Measurements from ENCODE around the gene HSP90AA1. TPM values are rescaled to one million over a fixed set of nuclear protein-coding genes. Genes with fewer than 3 reads are reported as not detected.

Gene HSP90AA1
- total and polyA plus RNA-seq, 2 experiments from 2014 or later = 1,401 to 2,107 TPM

- H3K79me2 ChIP-seq (replicated peaks; ENCODE audit: insufficient read depth) = no peaks in the 10 kb centered on the region
- H3K9me2 ChIP-seq (ENCODE audit: insufficient read depth) = no peaks in the 10 kb centered on the region
- peaks cover 10% of the 10 kb centered on the region for H4K20me1 ChIP-seq (replicated peaks; ENCODE audit: insufficient read depth)
- DNase-seq (ENCODE audit: low spot score) (no peak), ATAC-seq (no peak)
- H3K36me3 ChIP-seq (ENCODE audit: insufficient read depth) = peaks cover 40% of the 10 kb centered on the region
- Mint-ChIP-seq H3K27ac (no peak overlapping the region), H3K27me3 (ENCODE audit: insufficient read depth, low read depth, poor library complexity) (peaks cover 11% of the 10 kb centered on the region), H3K36me3 (ENCODE audit: low read depth) (peaks cover 81% of the 10 kb centered on the region), H3K4me1 (peaks cover 2% of the 10 kb centered on the region; the same call in 1 of the 3 replicates), H3K4me3 (no peak overlapping the region), H3K9me3 (no peaks in the 10 kb centered on the region; the same call in 2 of the 3 replicates)
- H3F3A ChIP-seq (replicated peaks; ENCODE audit: low read depth) = 0 out of 2 replicates have a peak, but pooled peaks cover 11% of the 10 kb centered on the region
- no peak overlapping the region for H3K4me2 ChIP-seq
- no peaks in the 10 kb centered on the region for H3K27me3 ChIP-seq (ENCODE audit: insufficient read depth)
- TF ChIP-seq POLR2AphosphoS5 (IDR thresholded peaks at IDR 0.05; ENCODE audit: low read depth) = no peak
- no peak for TF ChIP-seq JUNB (IDR thresholded peaks at IDR 0.05; ENCODE audit: unreplicated experiment)
- TF ChIP-seq, protein P1, sequence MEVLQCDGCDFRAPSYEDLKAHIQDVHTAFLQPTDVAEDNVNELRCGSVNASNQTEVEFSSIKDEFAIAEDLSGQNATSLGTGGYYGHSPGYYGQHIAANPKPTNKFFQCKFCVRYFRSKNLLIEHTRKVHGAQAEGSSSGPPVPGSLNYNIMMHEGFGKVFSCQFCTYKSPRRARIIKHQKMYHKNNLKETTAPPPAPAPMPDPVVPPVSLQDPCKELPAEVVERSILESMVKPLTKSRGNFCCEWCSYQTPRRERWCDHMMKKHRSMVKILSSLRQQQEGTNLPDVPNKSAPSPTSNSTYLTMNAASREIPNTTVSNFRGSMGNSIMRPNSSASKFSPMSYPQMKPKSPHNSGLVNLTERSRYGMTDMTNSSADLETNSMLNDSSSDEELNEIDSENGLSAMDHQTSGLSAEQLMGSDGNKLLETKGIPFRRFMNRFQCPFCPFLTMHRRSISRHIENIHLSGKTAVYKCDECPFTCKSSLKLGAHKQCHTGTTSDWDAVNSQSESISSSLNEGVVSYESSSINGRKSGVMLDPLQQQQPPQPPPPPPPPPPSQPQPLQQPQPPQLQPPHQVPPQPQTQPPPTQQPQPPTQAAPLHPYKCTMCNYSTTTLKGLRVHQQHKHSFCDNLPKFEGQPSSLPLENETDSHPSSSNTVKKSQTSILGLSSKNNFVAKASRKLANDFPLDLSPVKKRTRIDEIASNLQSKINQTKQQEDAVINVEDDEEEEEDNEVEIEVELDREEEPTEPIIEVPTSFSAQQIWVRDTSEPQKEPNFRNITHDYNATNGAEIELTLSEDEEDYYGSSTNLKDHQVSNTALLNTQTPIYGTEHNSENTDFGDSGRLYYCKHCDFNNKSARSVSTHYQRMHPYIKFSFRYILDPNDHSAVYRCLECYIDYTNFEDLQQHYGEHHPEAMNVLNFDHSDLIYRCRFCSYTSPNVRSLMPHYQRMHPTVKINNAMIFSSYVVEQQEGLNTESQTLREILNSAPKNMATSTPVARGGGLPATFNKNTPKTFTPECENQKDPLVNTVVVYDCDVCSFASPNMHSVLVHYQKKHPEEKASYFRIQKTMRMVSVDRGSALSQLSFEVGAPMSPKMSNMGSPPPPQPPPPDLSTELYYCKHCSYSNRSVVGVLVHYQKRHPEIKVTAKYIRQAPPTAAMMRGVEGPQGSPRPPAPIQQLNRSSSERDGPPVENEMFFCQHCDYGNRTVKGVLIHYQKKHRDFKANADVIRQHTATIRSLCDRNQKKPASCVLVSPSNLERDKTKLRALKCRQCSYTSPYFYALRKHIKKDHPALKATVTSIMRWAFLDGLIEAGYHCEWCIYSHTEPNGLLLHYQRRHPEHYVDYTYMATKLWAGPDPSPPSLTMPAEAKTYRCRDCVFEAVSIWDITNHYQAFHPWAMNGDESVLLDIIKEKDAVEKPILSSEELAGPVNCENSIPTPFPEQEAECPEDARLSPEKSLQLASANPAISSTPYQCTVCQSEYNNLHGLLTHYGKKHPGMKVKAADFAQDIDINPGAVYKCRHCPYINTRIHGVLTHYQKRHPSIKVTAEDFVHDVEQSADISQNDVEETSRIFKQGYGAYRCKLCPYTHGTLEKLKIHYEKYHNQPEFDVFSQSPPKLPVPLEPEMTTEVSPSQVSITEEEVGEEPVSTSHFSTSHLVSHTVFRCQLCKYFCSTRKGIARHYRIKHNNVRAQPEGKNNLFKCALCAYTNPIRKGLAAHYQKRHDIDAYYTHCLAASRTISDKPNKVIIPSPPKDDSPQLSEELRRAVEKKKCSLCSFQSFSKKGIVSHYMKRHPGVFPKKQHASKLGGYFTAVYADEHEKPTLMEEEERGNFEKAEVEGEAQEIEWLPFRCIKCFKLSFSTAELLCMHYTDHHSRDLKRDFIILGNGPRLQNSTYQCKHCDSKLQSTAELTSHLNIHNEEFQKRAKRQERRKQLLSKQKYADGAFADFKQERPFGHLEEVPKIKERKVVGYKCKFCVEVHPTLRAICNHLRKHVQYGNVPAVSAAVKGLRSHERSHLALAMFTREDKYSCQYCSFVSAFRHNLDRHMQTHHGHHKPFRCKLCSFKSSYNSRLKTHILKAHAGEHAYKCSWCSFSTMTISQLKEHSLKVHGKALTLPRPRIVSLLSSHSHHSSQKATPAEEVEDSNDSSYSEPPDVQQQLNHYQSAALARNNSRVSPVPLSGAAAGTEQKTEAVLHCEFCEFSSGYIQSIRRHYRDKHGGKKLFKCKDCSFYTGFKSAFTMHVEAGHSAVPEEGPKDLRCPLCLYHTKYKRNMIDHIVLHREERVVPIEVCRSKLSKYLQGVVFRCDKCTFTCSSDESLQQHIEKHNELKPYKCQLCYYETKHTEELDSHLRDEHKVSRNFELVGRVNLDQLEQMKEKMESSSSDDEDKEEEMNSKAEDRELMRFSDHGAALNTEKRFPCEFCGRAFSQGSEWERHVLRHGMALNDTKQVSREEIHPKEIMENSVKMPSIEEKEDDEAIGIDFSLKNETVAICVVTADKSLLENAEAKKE (CRISPR knock-in tag; IDR thresholded peaks at IDR 0.05) = no peak
- TF ChIP-seq, protein P2, sequence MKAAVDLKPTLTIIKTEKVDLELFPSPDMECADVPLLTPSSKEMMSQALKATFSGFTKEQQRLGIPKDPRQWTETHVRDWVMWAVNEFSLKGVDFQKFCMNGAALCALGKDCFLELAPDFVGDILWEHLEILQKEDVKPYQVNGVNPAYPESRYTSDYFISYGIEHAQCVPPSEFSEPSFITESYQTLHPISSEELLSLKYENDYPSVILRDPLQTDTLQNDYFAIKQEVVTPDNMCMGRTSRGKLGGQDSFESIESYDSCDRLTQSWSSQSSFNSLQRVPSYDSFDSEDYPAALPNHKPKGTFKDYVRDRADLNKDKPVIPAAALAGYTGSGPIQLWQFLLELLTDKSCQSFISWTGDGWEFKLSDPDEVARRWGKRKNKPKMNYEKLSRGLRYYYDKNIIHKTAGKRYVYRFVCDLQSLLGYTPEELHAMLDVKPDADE (IDR thresholded peaks at IDR 0.05) = no peak
- TF ChIP-seq STAT1 (IDR thresholded peaks at IDR 0.05; ENCODE audit: unreplicated experiment) = no peak
- TF ChIP-seq EZH2phosphoT487 (IDR thresholded peaks at IDR 0.05; ENCODE audit: unreplicated experiment) = no peak
- TF ChIP-seq ZNF331 (CRISPR knock-in tag; IDR thresholded peaks at IDR 0.05; ENCODE audit: low read depth) = no peak
- no peak for TF ChIP-seq CREB1 (CRISPR knock-in tag; IDR thresholded peaks at IDR 0.05; ENCODE audit: low read depth)
- TF ChIP-seq EZH2 (IDR thresholded peaks at IDR 0.05; ENCODE audit: low read depth, unreplicated experiment) = no peak
- TF ChIP-seq, protein P3, sequence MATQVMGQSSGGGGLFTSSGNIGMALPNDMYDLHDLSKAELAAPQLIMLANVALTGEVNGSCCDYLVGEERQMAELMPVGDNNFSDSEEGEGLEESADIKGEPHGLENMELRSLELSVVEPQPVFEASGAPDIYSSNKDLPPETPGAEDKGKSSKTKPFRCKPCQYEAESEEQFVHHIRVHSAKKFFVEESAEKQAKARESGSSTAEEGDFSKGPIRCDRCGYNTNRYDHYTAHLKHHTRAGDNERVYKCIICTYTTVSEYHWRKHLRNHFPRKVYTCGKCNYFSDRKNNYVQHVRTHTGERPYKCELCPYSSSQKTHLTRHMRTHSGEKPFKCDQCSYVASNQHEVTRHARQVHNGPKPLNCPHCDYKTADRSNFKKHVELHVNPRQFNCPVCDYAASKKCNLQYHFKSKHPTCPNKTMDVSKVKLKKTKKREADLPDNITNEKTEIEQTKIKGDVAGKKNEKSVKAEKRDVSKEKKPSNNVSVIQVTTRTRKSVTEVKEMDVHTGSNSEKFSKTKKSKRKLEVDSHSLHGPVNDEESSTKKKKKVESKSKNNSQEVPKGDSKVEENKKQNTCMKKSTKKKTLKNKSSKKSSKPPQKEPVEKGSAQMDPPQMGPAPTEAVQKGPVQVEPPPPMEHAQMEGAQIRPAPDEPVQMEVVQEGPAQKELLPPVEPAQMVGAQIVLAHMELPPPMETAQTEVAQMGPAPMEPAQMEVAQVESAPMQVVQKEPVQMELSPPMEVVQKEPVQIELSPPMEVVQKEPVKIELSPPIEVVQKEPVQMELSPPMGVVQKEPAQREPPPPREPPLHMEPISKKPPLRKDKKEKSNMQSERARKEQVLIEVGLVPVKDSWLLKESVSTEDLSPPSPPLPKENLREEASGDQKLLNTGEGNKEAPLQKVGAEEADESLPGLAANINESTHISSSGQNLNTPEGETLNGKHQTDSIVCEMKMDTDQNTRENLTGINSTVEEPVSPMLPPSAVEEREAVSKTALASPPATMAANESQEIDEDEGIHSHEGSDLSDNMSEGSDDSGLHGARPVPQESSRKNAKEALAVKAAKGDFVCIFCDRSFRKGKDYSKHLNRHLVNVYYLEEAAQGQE (IDR thresholded peaks at IDR 0.05; ENCODE audit: unreplicated experiment) = no peak
- no peak for TF ChIP-seq NANOG (IDR thresholded peaks at IDR 0.05; ENCODE audit: borderline replicate concordance)
- no peak for TF ChIP-seq ZNF114 (CRISPR knock-in tag; IDR thresholded peaks at IDR 0.05)
- TF ChIP-seq, protein P4, sequence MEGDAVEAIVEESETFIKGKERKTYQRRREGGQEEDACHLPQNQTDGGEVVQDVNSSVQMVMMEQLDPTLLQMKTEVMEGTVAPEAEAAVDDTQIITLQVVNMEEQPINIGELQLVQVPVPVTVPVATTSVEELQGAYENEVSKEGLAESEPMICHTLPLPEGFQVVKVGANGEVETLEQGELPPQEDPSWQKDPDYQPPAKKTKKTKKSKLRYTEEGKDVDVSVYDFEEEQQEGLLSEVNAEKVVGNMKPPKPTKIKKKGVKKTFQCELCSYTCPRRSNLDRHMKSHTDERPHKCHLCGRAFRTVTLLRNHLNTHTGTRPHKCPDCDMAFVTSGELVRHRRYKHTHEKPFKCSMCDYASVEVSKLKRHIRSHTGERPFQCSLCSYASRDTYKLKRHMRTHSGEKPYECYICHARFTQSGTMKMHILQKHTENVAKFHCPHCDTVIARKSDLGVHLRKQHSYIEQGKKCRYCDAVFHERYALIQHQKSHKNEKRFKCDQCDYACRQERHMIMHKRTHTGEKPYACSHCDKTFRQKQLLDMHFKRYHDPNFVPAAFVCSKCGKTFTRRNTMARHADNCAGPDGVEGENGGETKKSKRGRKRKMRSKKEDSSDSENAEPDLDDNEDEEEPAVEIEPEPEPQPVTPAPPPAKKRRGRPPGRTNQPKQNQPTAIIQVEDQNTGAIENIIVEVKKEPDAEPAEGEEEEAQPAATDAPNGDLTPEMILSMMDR (conservative IDR thresholded peaks at IDR 0.05; ENCODE audit: low read depth in 2 of 2) = no peak
- H3K4me1 ChIP-seq (ENCODE audit: insufficient read depth) = no peaks in the 10 kb centered on the region
- no peak overlapping the region for H3K4me3 ChIP-seq
- H3K27ac ChIP-seq (ENCODE audit: low read depth) = no peak overlapping the region
- H2AFZ ChIP-seq = no peak overlapping the region
Observed at GRCh38 chr14:102044566-102044965, 42.3 kb downstream of the HSP90AA1 start.

Data from GM23338 (cell line).